ENCODE results near the gene HOXC10. TPM values are rescaled to one million over a fixed set of nuclear protein-coding genes. Genes with fewer than 3 reads are reported as not detected.

The HOXC10 gene
- total and polyA plus RNA-seq, 2 donors (not counting 3 experiments of a cell fraction or from before 2014, with no cell fraction given) = 0.18 TPM; not detected in 1

DNA sequence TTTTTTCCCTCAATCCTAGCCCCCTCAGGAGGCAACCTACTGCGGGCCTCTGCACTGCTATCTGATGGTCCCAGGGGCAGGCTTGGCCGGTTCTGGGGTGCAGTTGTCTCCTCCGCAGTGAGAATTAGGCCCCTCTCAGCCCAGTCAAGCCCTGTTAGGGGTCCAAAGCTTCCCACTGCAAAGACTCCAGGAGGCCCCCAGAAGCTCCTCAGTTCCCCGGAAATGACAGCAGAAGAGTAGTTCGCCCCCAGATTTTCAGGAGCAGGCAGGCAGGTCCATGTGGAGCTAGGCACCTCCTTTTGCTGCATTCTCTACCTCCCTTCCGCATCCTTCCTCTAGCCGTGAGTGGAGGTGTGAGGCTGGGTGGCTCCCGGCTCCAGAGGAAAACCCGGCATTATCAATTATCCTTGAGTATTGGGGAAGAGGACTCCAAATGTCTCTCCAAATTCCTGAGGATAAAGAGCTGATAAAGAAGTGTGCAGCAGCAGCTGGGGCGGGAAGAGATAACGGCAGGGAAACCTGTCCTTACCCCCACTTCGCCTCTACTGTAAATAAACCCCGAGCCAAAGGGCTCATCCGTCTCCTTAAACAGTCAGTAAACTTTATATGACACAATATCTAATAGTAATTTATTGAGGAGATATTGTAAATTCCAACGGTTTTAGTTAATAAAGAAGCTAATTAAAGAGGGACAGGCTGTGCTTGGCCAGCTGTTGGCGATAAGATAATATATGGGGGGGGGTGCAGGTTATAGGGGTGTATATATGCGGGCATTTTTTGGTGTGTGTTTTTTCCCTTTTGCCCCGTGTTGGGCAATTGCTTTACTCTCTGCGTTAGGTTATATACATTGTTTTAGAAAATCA, 30.9 kb upstream of the HOXC10 start:
- H4K20me1 ChIP-seq (replicated peaks; ENCODE audit: control insufficient read depth, extremely low read depth, insufficient read depth, low read length) = no peaks in the 10 kb centered on the region
- H3K79me2 ChIP-seq (ENCODE audit: control insufficient read depth, insufficient read depth, low read length) = no peaks in the 10 kb centered on the region
- H3K9me1 ChIP-seq (replicated peaks; ENCODE audit: control insufficient read depth, extremely low read depth, insufficient read depth, low read length) = no peaks in the 10 kb centered on the region
- BruUV-seq (replicated peaks) = no TSS peak
- H3K9me3 ChIP-seq (replicated peaks; ENCODE audit: control insufficient read depth, insufficient read depth, low read length) = no peaks in the 10 kb centered on the region
- H3K4me1 ChIP-seq (ENCODE audit: control insufficient read depth, extremely low read depth, insufficient read depth, low read length) = no peaks in the 10 kb centered on the region
- no peaks in the 10 kb centered on the region for H3K36me3 ChIP-seq (ENCODE audit: control insufficient read depth in 2 of 2, extremely low read depth in 1 of 2, insufficient read depth in 2 of 2, low read length in 2 of 2)
- no peak overlapping the region for H3K4me3 ChIP-seq (replicated peaks in 1 of 3; ENCODE audit: insufficient read depth in 1 of 3, low read depth in 1 of 3, low read length in 3 of 3)
- CTCF ChIA-PET = no interaction called here
- FAIRE-seq (no peak), DNase-seq (ENCODE audit: low read depth, low spot score) (no peak)
- no peak overlapping the region for H3K27ac ChIP-seq (ENCODE audit: insufficient read depth, low read depth, low read length)
- H3K4me2 ChIP-seq (ENCODE audit: insufficient read depth, low read length) = no peak overlapping the region
- H2AFZ ChIP-seq (ENCODE audit: low read depth, low read length) = no peak overlapping the region
- dilution Hi-C loops (cut with MboI; ENCODE audit: extremely low pct_ligation_motif_present, low sequenced_read_pairs) = no loop called here
- TF ChIP-seq, protein P1, sequence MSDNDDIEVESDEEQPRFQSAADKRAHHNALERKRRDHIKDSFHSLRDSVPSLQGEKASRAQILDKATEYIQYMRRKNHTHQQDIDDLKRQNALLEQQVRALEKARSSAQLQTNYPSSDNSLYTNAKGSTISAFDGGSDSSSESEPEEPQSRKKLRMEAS (IDR thresholded peaks at IDR 0.05; ENCODE audit: insufficient read depth, insufficient read length) = no peak
- TF ChIP-seq, protein P2, sequence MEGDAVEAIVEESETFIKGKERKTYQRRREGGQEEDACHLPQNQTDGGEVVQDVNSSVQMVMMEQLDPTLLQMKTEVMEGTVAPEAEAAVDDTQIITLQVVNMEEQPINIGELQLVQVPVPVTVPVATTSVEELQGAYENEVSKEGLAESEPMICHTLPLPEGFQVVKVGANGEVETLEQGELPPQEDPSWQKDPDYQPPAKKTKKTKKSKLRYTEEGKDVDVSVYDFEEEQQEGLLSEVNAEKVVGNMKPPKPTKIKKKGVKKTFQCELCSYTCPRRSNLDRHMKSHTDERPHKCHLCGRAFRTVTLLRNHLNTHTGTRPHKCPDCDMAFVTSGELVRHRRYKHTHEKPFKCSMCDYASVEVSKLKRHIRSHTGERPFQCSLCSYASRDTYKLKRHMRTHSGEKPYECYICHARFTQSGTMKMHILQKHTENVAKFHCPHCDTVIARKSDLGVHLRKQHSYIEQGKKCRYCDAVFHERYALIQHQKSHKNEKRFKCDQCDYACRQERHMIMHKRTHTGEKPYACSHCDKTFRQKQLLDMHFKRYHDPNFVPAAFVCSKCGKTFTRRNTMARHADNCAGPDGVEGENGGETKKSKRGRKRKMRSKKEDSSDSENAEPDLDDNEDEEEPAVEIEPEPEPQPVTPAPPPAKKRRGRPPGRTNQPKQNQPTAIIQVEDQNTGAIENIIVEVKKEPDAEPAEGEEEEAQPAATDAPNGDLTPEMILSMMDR (IDR thresholded peaks at IDR 0.05; ENCODE audit: extremely low read depth in 1 of 2, insufficient read depth in 1 of 2, low read depth in 1 of 2, low read length in 2 of 2) = no peak
- TF ChIP-seq JUN (IDR thresholded peaks at IDR 0.05; ENCODE audit: borderline replicate concordance, insufficient read depth, insufficient read length, low read depth) (no peak), POLR2A (IDR thresholded peaks at IDR 0.05; ENCODE audit: low read depth, low read length) (no peak), POLR2AphosphoS5 (IDR thresholded peaks at IDR 0.05; ENCODE audit: insufficient read depth, low read depth, low read length) (no peak), MYC (IDR thresholded peaks at IDR 0.05; ENCODE audit: low read depth, low read length) (no peak), GATA2 (IDR thresholded peaks at IDR 0.05; ENCODE audit: insufficient read depth, insufficient read length, low read depth, low read length) (no peak), FOS (IDR thresholded peaks at IDR 0.05; ENCODE audit: borderline replicate concordance, insufficient read depth, low read length) (no peak), EZH2 (IDR thresholded peaks at IDR 0.05; ENCODE audit: borderline replicate concordance, low read depth, low read length, severe bottlenecking) (no peak)
- H3K9ac ChIP-seq (replicated peaks; ENCODE audit: extremely low read depth, insufficient read depth, low read length) = no peak overlapping the region
- intact Hi-C loops (cut with micrococcal nuclease) = no loop called here
- peaks cover 91 to 98% of the 10 kb centered on the region in 2 experiments for H3K27me3 ChIP-seq (ENCODE audit: control insufficient read depth in 2 of 2, insufficient read depth in 2 of 2, low read length in 2 of 2)
- POLR2A ChIA-PET = no interaction called here

Data from endothelial cell of umbilical vein (primary cell).